GM18498 (cell line): ENCODE results near the gene SPANXA2.
"Not testable (repeated sequence)": the region's sequence is repeated elsewhere in the genome, so short reads cannot be mapped to it uniquely, and the experiment has no call there.

ENCODE experiments used
- ATAC-seq: cut with Tn5 transposase; IDR thresholded peaks from one replicate; pipeline ENCODE4 v1.9.1; 2021; ENCODE audit warnings: mild to moderate bottlenecking, moderate library complexity; ENCODE audit not compliant: unreplicated experiment

The SPANXA2 gene, protein sequence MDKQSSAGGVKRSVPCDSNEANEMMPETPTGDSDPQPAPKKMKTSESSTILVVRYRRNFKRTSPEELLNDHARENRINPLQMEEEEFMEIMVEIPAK

GRCh38 chrX:141589408-141589807 is at the start of gene SPANXA2:
Gene SPANXA2, plus strand, starts transcription at chrX:141589708. Its CDS starts 60 bp downstream, at chrX:141589768.
- ATAC-seq: not testable (repeated sequence)

DNA sequence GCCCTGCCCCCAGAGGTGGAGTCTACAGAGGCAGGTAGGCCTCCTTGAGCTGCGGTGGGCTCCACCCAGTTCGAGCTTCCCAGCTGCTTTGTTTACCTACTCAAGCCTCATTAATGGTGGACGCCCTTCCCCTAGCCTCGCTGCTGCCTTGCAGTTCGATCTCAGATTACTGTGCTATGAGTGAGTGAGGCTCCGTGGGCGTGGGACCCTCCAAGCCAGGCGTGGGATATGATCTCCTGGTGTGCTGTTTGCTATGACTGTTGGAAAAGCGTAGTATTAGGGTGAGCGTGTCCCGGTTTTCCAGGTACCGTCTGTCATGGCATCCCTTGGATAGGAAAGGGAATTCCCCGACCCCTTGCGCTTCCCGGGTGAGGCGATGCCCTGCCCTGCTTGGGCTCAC is 47.0 kb upstream of the SPANXA2 start:
- ATAC-seq: not testable (repeated sequence)

GRCh38 chrX:141584638-141585037 is 4.9 kb upstream of the SPANXA2 start, which contains the start of gene SPANXA1:
Gene SPANXA1, minus strand, starts transcription at chrX:141584738. Its CDS starts 60 bp downstream, at chrX:141584678.
- not testable (repeated sequence) for ATAC-seq

GRCh38 chrX:141609111-141609510 is 19.6 kb downstream of the SPANXA2 start:
- ATAC-seq: no peak

GRCh38 chrX:141619336-141619735 is 29.8 kb downstream of the SPANXA2 start:
- ATAC-seq: no peak

DNA sequence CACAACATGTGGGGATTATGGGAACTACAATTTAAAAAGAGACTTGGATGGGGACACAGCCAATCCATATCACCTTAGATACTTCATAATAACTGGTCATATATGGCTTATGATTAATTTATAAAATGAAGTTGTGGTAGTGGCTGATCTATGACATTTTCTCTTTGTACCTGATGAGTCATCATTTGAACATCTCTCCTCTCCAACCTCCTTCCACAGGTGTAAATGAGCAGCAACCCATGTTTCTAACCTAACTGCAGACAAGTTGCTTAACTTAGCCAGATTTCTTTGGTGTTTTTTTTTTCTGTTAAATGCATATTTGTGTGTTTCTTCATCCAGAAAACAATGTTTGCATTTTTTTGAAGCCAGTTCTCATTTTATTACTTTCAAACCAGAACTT is 42.6 kb downstream of the SPANXA2 start:
- no peak for ATAC-seq

- ATAC-seq: no peak
These were observed 49.0 kb downstream of the SPANXA2 start for GRCh38 chrX:141638550-141638949.
